HEK293T (cell line): ENCODE measurements around the gene GNPNAT1.

Source experiments
- ARNT ChIP-seq: fragments of 450-650 bp; IDR thresholded peaks from 2 replicates; pipeline ENCODE4 v1.6.1; 2017; ENCODE audit warnings: mild to moderate bottlenecking
- BHLHE40 ChIP-seq: fragments of 450-650 bp; IDR thresholded peaks from 2 replicates; pipeline ENCODE4 v1.6.1; 2016; ENCODE audit warnings: mild to moderate bottlenecking, moderate library complexity, borderline replicate concordance
- CTBP1 ChIP-seq: fragments of 450-650 bp; IDR thresholded peaks from 2 replicates; pipeline ENCODE4 v1.6.1; 2016; ENCODE audit warnings: borderline replicate concordance
- ELF4 ChIP-seq: fragments of 450-650 bp; IDR thresholded peaks from 2 replicates; pipeline ENCODE4 v1.6.1; 2017; ENCODE audit warnings: antibody characterized with exemption
- FOXA1 ChIP-seq: fragments of 450-650 bp; IDR thresholded peaks from 2 replicates; pipeline ENCODE4 v1.6.1; 2016; ENCODE audit warnings: mild to moderate bottlenecking
- FOXK2 ChIP-seq: fragments of 450-650 bp; IDR thresholded peaks from 2 replicates; pipeline ENCODE4 v1.6.1; 2016; ENCODE audit warnings: mild to moderate bottlenecking
- HDGF ChIP-seq: fragments of 450-650 bp; IDR thresholded peaks from 2 replicates; pipeline ENCODE4 v1.6.1; 2017; ENCODE audit warnings: antibody characterized with exemption, borderline replicate concordance
- LEF1 ChIP-seq: fragments of 450-650 bp; IDR thresholded peaks from 2 replicates; pipeline ENCODE4 v1.6.1; 2017; ENCODE audit warnings: mild to moderate bottlenecking, borderline replicate concordance
- NFRKB ChIP-seq: fragments of 450-650 bp; IDR thresholded peaks from 2 replicates; pipeline ENCODE4 v1.6.1; 2016; ENCODE audit warnings: mild to moderate bottlenecking, moderate library complexity
- PKNOX1 ChIP-seq: fragments of 450-650 bp; IDR thresholded peaks from 2 replicates; pipeline ENCODE4 v1.6.1; 2016
- SP1 ChIP-seq: fragments of 450-650 bp; IDR thresholded peaks from 2 replicates; pipeline ENCODE4 v1.6.1; 2017
- SUZ12 ChIP-seq: fragments of 450-650 bp; IDR thresholded peaks from 2 replicates; pipeline ENCODE4 v1.6.1; 2016; ENCODE audit warnings: mild to moderate bottlenecking
- TARDBP ChIP-seq: fragments of 450-650 bp; IDR thresholded peaks from 2 replicates; pipeline ENCODE4 v1.6.1; 2016

GRCh38 chr14:52767058-52767833, 24.2 kb downstream of the GNPNAT1 start:
- TF ChIP-seq HDGF (no peak), BHLHE40 (no peak), SP1 (no peak), LEF1 (no peak), CTBP1 (no peak), TARDBP (no peak), FOXK2 (no peak), PKNOX1 (no peak), NFRKB (no peak), SUZ12 (no peak), ELF4 (no peak), ARNT (no peak), FOXA1 (no peak)
